IMR-90 (cell line): Measurements from ENCODE around the gene MSRB1. TPM values are rescaled to one million over a fixed set of nuclear protein-coding genes. Genes with fewer than 3 reads are reported as not detected.

Source experiments
- ATAC-seq: fragments of 200-7000 bp; cut with Tn5 transposase; 2 replicates; pipeline ENCODE4 v1.9.1; 2020; ENCODE audit warnings: low read depth, mild to moderate bottlenecking, moderate library complexity
- BruUV-seq: library from RNA; stranded (reverse); fragments of 400-500 nt; replicated peaks from 2 replicates; lab custom pipeline; 2021; lab: Mats Ljungman, UMichigan
- CTCF ChIA-PET: fragments of 300-600 bp; formaldehyde crosslinking; extraction: SDS; loops from one replicate; lab custom pipeline; 2021; ENCODE audit warnings: antibody characterized with exemption; lab: Yijun Ruan, JAX
- POLR2A ChIA-PET: fragments of 300-600 bp; sonication (Branson Sonifier 250); formaldehyde crosslinking; loops from one replicate; lab custom pipeline; 2022; ENCODE audit warnings: antibody characterized with exemption; ENCODE audit not compliant: unreplicated experiment; lab: Charles Lee
- DNase-seq: peaks from one replicate; pipeline ENCODE4 v3.0.0; 2013
- H2AFZ ChIP-seq: replicated peaks from 2 replicates; pipeline ENCODE3; 2013; ENCODE audit warnings: low read length, mild to moderate bottlenecking; ENCODE audit not compliant: poor library complexity
- H2AK5ac ChIP-seq: 2 replicates; pipeline ENCODE4 v1.6.1; 2013; ENCODE audit warnings: low read depth, low read length, inconsistent platforms
- H2AK9ac ChIP-seq: replicated peaks from 2 replicates; pipeline ENCODE3; 2013; ENCODE audit warnings: mild to moderate bottlenecking, low read depth, low read length, moderate library complexity; ENCODE audit not compliant: poor library complexity
- H2BK120ac ChIP-seq: 2 replicates; pipeline ENCODE4 v1.6.1; 2013; ENCODE audit warnings: low read depth, low read length, inconsistent platforms
- H2BK15ac ChIP-seq: 3 replicates; pipeline ENCODE4 v1.6.1; 2013; ENCODE audit warnings: low read depth, low read length, inconsistent platforms
- H2BK20ac ChIP-seq: 2 replicates; pipeline ENCODE4 v1.6.1; 2013; ENCODE audit warnings: low read depth, mild to moderate bottlenecking, inconsistent platforms, low read length, moderate library complexity
- H2BK5ac ChIP-seq: 2 replicates; pipeline ENCODE4 v1.6.1; 2013; ENCODE audit warnings: mild to moderate bottlenecking, low read depth, low read length, inconsistent platforms; ENCODE audit not compliant: poor library complexity, severe bottlenecking
- H3K14ac ChIP-seq: replicated peaks from 2 replicates; pipeline ENCODE4 v1.6.1; 2013; ENCODE audit warnings: low read depth, low read length, inconsistent platforms
- H3K18ac ChIP-seq: 2 replicates; pipeline ENCODE4 v1.6.1; 2013; ENCODE audit warnings: low read depth, low read length, control low read depth
- H3K23ac ChIP-seq: 2 replicates; pipeline ENCODE4 v1.6.1; 2013; ENCODE audit warnings: low read depth, low read length, inconsistent platforms
- H3K27ac ChIP-seq: 2 replicates; pipeline ENCODE4 v1.5.1; 2013; ENCODE audit warnings: mild to moderate bottlenecking, control low read depth, low read length; ENCODE audit not compliant: insufficient read depth
- H3K27me3 ChIP-seq: 2 replicates; pipeline ENCODE4 v1.6.1; 2013; ENCODE audit warnings: low read length; ENCODE audit not compliant: control insufficient read depth, insufficient read depth
- H3K36me3 ChIP-seq: 2 replicates; pipeline ENCODE4 v1.6.1; 2013; ENCODE audit warnings: low read length, mixed read lengths; ENCODE audit not compliant: control insufficient read depth, insufficient read depth
- H3K4ac ChIP-seq: 2 replicates; pipeline ENCODE4 v1.6.1; 2013; ENCODE audit warnings: low read depth, low read length, inconsistent platforms
- H3K4me1 ChIP-seq: 2 replicates; pipeline ENCODE4 v1.6.1; 2013; ENCODE audit warnings: low read length, mixed read lengths; ENCODE audit not compliant: control insufficient read depth, insufficient read depth
- H3K4me2 ChIP-seq: 2 replicates; pipeline ENCODE4 v1.6.1; 2013; ENCODE audit warnings: low read depth, mild to moderate bottlenecking, control low read depth, low read length, moderate library complexity
- H3K4me3 ChIP-seq: 2 replicates; pipeline ENCODE4 v1.5.1; 2013; ENCODE audit warnings: low read depth, mild to moderate bottlenecking, control low read depth, low read length, moderate library complexity; ENCODE audit not compliant: insufficient read depth
- H3K56ac ChIP-seq: 2 replicates; pipeline ENCODE4 v1.6.1; 2013; ENCODE audit warnings: low read length, inconsistent platforms; ENCODE audit not compliant: insufficient read depth; ENCODE audit errors: extremely low read depth
- H3K79me1 ChIP-seq, 2 experiments: 2 replicates each; pipeline ENCODE4 v1.6.1; 2013; ENCODE audit warnings: low read length in 2 of 2, inconsistent platforms in 1 of 2, low read depth in 1 of 2
- H3K9ac ChIP-seq: 2 replicates; pipeline ENCODE4 v1.6.1; 2013; ENCODE audit warnings: low read depth, low read length, control low read depth
- H3K9me1 ChIP-seq: 2 replicates; pipeline ENCODE4 v1.6.1; 2013; ENCODE audit warnings: low read length, inconsistent platforms; ENCODE audit not compliant: insufficient read depth
- H3K9me3 ChIP-seq: 2 replicates; pipeline ENCODE4 v1.6.1; 2013; ENCODE audit warnings: low read length; ENCODE audit not compliant: control insufficient read depth, insufficient read depth
- H4K20me1 ChIP-seq: 2 replicates; pipeline ENCODE4 v1.6.1; 2013; ENCODE audit warnings: low read length, inconsistent platforms; ENCODE audit not compliant: insufficient read depth
- H4K5ac ChIP-seq: 2 replicates; pipeline ENCODE4 v1.6.1; 2013; ENCODE audit warnings: mild to moderate bottlenecking, low read depth, low read length, control low read depth
- H4K8ac ChIP-seq, 2 experiments: 2 replicates each; pipeline ENCODE4 v1.6.1; 2013; ENCODE audit warnings: low read depth in 2 of 2, low read length in 2 of 2, control low read depth in 1 of 2, inconsistent platforms in 1 of 2
- H4K91ac ChIP-seq: 2 replicates; pipeline ENCODE4 v1.6.1; 2013; ENCODE audit warnings: low read depth, low read length, inconsistent platforms; ENCODE audit not compliant: insufficient read depth
- MAFK ChIP-seq: IDR thresholded peaks from 2 replicates; pipeline ENCODE4 v1.6.1; 2012; ENCODE audit warnings: low read depth, low read length, improper control_type of control experiment
- POLR2A ChIP-seq: IDR thresholded peaks from 2 replicates; pipeline ENCODE4 v1.6.1; 2012; ENCODE audit warnings: mild to moderate bottlenecking, low read depth, low read length
- RCOR1 ChIP-seq: IDR thresholded peaks from 2 replicates; pipeline ENCODE4 v1.6.1; 2012; ENCODE audit warnings: mild to moderate bottlenecking, low read length, improper control_type of control experiment; ENCODE audit not compliant: insufficient replicate concordance
- WGBS, 2 experiments: methylation state at CpG; one replicate each; pipeline versions ENCODE4 v1.1.5 to v1.1.7; 2013; ENCODE audit warnings: missing lambda C conversion rate in 2 of 2; ENCODE audit not compliant: insufficient read length in 1 of 2; ENCODE audit errors: extremely low coverage in 2 of 2; 5-methylcytosine and 5-hydroxymethylcytosine counted together
- dilution Hi-C: fragments of 300-500 bp; cut with HindIII; formaldehyde crosslinking; loops from one replicate; pipeline ENCODE4 v1.14.3; 2018; ENCODE audit warnings: low sequenced_read_pairs; ENCODE audit not compliant: unreplicated experiment
- in situ Hi-C: fragments of 300-500 bp; cut with MboI; formaldehyde crosslinking; loops from 3 replicates; pipeline ENCODE4 v1.14.3; 2019; ENCODE audit warnings: low sequenced_read_pairs, inconsistent platforms, mixed read lengths
- intact Hi-C: fragments of 100-400 bp; cut with micrococcal nuclease; formaldehyde crosslinking; loops from 2 replicates; pipeline ENCODE4 v1.10.0; 2022
- polyA plus RNA-seq, 3 experiments: library from polyadenylated mRNA; depleted of rRNA; stranded (reverse); fragments of >200 nt; gene quantifications; 2 replicates each; pipeline ENCODE4 v1.2.3, GENCODE V29; 2012; ENCODE audit warnings: low replicate concordance in 1 of 3
- total RNA-seq: library from RNA; depleted of rRNA; stranded (reverse); fragments of >200 nt; gene quantifications from 2 replicates; pipeline ENCODE4 v1.2.3, GENCODE V29; 2012

The MSRB1 gene
- total and polyA plus RNA-seq, 2 of the 4 experiments (the other 2 are of a cell fraction): 17.0 to 32.3 TPM

- peaks cover 3 to 44% of the 10 kb centered on the region in 2 experiments for H3K79me1 ChIP-seq
- H2BK120ac ChIP-seq: no peak overlapping the region
- H4K5ac ChIP-seq: peak overlapping the region; percentile 24; the same call in 1 of the 2 replicates
- no peak overlapping the region for H3K4ac ChIP-seq
- WGBS, 2 experiments: 54% methylated on average over 2 of the region's 20 CpGs; no CpG with 5 or more reads in 1 of the 2 experiments
- H3K18ac ChIP-seq: no peak overlapping the region
- H4K20me1 ChIP-seq: peaks cover 43% of the 10 kb centered on the region
- H2BK5ac ChIP-seq: no peak overlapping the region
- H4K91ac ChIP-seq: no peak overlapping the region
- no peak for TF ChIP-seq RCOR1
- TF ChIP-seq MAFK: no peak
- TF ChIP-seq POLR2A: peak; percentile 64
- peaks cover 27% of the 10 kb centered on the region for H3K36me3 ChIP-seq
- H3K4me3 ChIP-seq: peak overlapping the region; percentile 0; the same call in 1 of the 2 replicates
- H2AK9ac ChIP-seq: peak overlapping the region; percentile 83
- H4K8ac ChIP-seq: peak overlapping the region in 1 of 2 experiments; percentile 29; a peak in 1 of 4 replicates
- peak overlapping the region; percentile 98 for H3K9ac ChIP-seq
- H3K4me1 ChIP-seq: peaks cover 12% of the 10 kb centered on the region
- 0 out of 2 replicates have a peak, but pooled peaks cover 8% of the 10 kb centered on the region for H3K9me1 ChIP-seq
- H3K23ac ChIP-seq: peak overlapping the region; percentile 80
- H2BK20ac ChIP-seq: no peak overlapping the region
- DNase-seq: peak; percentile 50
- H2AFZ ChIP-seq: peak overlapping the region; percentile 63
- ATAC-seq: peak; percentile 1; the same call in 1 of the 2 replicates
- in situ Hi-C loops: no loop called here
- no peaks in the 10 kb centered on the region for H3K9me3 ChIP-seq
- ChIA-PET CTCF (interaction anchor here (0.7 kb wide), 1 partner anchor 9 kb away, joined by 3 read pairs; no protein-coding TSS in a partner anchor), POLR2A (no interaction called here)
- no peak overlapping the region for H3K27ac ChIP-seq
- no TSS peak for BruUV-seq
- H3K4me2 ChIP-seq: peak overlapping the region; percentile 94
- dilution Hi-C loops: no loop called here
- no peak overlapping the region for H2BK15ac ChIP-seq
- no peak overlapping the region for H3K56ac ChIP-seq
- no peaks in the 10 kb centered on the region for H3K27me3 ChIP-seq
- no peak overlapping the region for H2AK5ac ChIP-seq
- H3K14ac ChIP-seq: no peak overlapping the region
- intact Hi-C loops: no loop called here
Observed at GRCh38 chr16:1960665-1961630, 17.9 kb upstream of the MSRB1 start.
